CD4-positive, alpha-beta T cell treated with Interleukin-15 for 1 hour (primary cell): ENCODE data around the gene POMGNT1.
A peak's percentile ranks its signal among the peaks of the same experiment; 100 is the strongest.

Source experiments
- DNase-seq: peaks from one replicate; pipeline ENCODE4 v3.0.0-alpha.2; 2020

POMGNT1 gene

GRCh38 chr1:46181343-46182260, 16.6 kb downstream of the POMGNT1 start:
- no peak for DNase-seq

- no peak for DNase-seq
Observed at GRCh38 chr1:46180082-46180616, 18.1 kb downstream of the POMGNT1 start.

DNA sequence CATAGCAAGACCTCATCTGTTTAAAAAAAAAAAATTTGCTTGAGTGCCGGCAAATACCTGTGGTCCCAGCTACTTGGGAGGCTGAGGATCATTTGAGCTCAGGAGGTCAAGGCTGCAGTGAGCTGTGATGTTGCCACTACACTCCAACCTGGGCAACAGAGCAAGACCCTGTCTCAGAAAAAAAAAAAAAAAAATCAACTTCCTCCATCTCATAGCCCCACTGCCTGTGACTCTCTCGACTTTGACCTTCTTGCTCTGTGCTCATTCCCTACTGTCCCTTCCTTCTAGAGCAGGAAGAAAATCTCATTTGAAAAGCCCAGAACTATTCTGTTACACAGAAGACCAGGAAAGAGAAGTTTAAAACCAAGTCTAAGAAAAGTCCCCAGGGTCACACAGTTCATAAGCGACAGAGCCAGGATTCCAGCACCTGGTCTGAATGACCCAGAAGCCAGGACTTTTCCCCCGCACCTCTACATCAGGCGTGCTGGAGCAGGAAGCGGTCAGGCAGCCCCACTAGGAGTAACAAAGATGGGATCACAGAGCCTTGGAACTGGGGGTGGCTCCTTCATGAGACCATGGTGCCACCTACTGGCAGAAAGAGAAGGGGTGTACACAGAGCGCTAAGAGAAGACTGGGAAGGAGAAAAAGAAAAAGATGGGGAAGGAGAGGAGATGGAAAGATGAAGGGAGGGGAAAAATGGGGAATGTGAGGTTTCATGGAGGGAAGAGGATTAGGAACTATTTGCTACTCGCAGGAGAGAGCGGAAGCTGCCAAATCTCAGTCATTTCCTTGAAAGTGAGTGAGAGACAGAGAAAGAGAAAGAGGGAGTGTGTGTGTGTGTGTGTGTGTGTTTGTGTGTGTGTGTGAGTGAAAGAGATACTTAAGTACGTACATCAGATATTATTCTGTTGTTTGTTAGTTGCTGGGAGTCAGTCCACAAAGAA, 18.8 kb downstream of the POMGNT1 start:
- DNase-seq: peak; percentile 57

- DNase-seq: no peak
Observed at GRCh38 chr1:46176211-46176865, 21.9 kb downstream of the POMGNT1 start, which contains the start of gene P3R3URF. TSS of gene P3R3URF (minus strand) at chr1:46176488. CDS start at chr1:46176471, 17 bp downstream.

GRCh38 chr1:46175243-46175642, 23.0 kb downstream of the POMGNT1 start:
- DNase-seq: no peak

DNA sequence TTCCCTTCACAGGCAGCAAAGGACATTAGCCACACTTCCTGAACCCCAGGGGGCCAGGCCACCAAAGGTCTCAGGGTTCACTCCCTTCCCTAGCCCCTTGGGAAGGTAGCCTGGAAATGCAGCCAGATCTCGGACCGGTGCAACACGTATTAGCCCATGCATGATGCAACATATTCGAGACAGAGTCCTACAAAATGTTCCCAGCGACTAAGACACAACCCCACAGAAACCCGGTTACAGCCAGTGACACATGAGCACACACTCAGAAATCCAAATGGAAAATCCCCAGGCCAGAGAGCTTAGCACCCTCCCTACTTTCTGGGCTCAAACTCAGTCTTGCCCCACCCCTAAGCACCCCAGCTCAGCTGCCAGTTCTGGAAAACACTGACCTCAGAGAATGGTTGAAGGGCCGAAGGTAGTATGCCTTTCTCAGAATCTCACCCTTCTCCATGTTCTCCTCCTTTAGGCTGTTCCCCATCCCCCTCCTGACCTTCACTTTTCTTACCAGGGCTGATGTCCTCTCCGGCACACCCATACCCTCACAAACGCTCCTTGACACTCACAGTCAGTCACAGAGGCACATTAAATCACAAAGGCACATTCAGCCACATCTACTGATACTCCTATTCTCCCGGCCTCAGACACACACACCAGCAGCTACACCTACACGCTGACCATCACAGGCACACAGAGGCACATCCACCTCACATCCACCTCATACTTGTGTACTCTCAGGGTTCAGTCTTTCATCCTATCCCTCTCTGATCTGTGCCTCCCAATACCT, 23.6 kb downstream of the POMGNT1 start, which contains the start of gene TSPAN1:
Gene TSPAN1 (plus strand): TSS at position 640 of the 784 bp plus-strand sequence. CDS start 6,021 bp downstream, outside the sequence.
- DNase-seq: no peak

- no peak for DNase-seq
Observed at GRCh38 chr1:46173361-46173856, 24.8 kb downstream of the POMGNT1 start.

- DNase-seq: no peak
Observed at GRCh38 chr1:46172321-46172720, 25.9 kb downstream of the POMGNT1 start.

GRCh38 chr1:46171871-46172270, 26.4 kb downstream of the POMGNT1 start:
- DNase-seq: no peak

- no peak for DNase-seq
Observed at GRCh38 chr1:46171351-46171750, 26.9 kb downstream of the POMGNT1 start.

- DNase-seq: no peak
Observed at GRCh38 chr1:46169811-46170454, 28.3 kb downstream of the POMGNT1 start.

GRCh38 chr1:46168477-46168876, 29.8 kb downstream of the POMGNT1 start:
- no peak for DNase-seq

DNA sequence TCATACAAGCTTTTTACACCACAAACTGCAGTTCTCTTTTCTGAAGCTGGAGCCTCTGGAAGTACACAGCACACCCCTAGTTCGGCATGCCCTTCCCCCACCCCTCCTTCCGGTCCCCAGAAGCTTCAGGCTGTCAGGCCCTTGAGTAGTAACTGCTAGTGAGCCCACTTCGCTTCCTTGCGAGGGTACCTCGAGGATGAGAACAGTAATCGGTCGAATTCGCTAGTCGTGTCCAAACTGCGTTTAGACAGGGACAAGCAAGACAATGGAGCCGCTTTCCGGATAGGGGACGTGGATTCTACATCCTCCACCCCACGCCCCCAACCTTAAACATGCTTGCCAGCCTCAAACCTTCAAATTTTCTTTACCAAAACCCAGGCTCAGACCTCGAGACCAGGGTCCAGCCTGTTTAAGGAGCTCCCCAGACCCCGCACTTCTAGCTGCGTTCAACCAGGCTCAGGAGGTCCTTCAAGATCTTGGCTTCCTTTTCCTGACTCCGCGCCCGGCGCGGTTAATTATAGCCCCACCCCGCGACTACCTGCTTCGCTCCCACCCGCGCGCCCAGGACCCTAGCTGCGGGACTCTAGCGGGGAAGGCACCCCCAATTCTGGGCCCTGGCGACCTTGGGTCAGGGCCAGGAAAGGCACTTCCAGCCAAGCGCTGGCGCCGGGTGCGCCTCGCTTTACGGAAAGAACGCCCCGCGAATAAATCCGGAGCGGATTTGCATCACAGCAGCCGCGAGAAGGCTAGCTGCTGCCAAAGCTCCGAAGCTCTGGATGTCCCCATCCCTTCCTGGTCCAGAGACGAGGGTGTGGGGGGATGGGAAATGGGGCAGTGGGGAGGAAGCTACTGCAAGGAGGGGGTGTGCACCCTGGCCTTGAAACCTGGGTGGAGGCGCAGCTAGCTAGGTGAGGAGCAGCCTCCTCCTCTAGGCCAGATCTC, 31.4 kb downstream of the POMGNT1 start:
- DNase-seq: peak; percentile 36

DNA sequence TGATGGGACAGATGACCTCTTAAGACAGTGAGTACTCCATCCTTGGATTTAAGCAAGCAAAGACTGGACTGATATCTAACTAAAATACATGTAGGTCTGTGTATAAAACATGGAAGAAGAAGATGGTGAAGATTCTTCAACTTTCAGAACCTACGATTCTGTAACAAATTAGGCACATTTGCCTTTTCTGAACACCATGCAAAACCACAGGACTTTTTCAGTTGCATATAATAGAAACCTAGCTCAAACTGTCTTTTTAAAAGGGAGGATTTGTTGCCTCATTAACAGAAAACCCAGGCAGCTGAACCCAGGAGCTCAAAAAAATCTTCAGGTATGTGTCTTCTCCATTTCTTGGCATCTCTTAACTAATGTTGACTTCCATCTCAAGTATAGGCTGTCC, 38.0 kb downstream of the POMGNT1 start:
- no peak for DNase-seq

- no peak for DNase-seq
Observed at GRCh38 chr1:46159516-46159915, 38.7 kb downstream of the POMGNT1 start.

- no peak for DNase-seq
Observed at GRCh38 chr1:46158312-46159281, 39.6 kb downstream of the POMGNT1 start.

- no peak for DNase-seq
Observed at GRCh38 chr1:46157916-46158311, 40.3 kb downstream of the POMGNT1 start.

- no peak for DNase-seq
Observed at GRCh38 chr1:46153732-46154131, 44.5 kb downstream of the POMGNT1 start.
